Measurements from ENCODE around the gene ARF1. TPM values are rescaled to one million over a fixed set of nuclear protein-coding genes. Genes with fewer than 3 reads are reported as not detected.

Gene ARF1
- total and polyA plus RNA-seq, 2 of the 8 experiments (the other 6 are each of a cell fraction or from before 2014, with no cell fraction given) = 265 to 471 TPM

DNA sequence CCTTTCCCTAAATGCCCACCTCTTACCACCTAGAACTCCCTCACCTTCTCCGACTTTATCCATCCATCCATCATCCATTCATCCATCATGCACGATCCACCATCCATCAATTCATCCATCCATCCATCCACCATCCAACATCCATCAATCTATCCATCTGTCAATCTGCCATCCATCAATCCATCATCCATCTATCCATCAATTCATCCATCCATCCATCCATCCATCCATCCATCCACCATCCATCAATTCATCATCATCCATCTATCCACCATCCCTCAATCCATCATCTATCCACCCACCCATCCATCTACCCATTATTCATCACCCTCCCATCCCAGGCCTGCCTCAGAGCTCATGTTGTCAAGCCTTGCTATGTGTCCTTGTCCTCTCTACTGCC lies 41.2 kb upstream of the ARF1 start (continued):
- no peak for TF ChIP-seq SIN3A (conservative IDR thresholded peaks at IDR 0.05 in 1 of 2, IDR thresholded peaks at IDR 0.05 in 1 of 2; ENCODE audit: low read depth in 1 of 2, low read length in 2 of 2)
- TF ChIP-seq RBBP5 (IDR thresholded peaks at IDR 0.05; ENCODE audit: borderline replicate concordance, low read depth, low read length) = no peak
